GM21423 (cell line): ENCODE results near the gene ABLIM2.

ENCODE experiments used
- ATAC-seq: cut with Tn5 transposase; IDR thresholded peaks from one replicate; pipeline ENCODE4 v1.9.1; 2021; ENCODE audit warnings: mild to moderate bottlenecking, moderate library complexity; ENCODE audit not compliant: unreplicated experiment

Gene ABLIM2

GRCh38 chr4:8177552-8177951, 18.9 kb upstream of the ABLIM2 start:
- no peak for ATAC-seq

GRCh38 chr4:8176547-8177399, 18.2 kb upstream of the ABLIM2 start:
- ATAC-seq = peak; percentile 70

DNA sequence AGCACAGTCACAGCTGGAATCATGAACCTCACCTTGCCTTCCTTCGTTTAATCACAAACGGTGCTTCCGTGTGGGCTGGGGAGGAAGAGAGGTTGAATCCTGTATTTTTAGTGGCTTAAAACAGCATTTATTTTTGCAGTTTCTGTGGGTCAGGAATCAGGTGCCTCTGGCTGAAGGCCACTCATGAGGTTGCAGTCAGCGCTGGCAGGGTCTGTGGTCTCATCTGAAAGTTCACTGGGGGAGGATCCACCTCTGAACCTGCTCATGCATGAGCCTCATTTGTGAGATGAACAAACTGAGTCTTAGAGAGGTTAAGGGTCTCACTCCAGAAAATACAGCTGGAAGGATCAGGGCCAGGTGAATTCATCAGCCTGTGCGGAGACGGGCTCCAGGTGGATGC, 17.1 kb upstream of the ABLIM2 start:
- no peak for ATAC-seq

- ATAC-seq = no peak
These were observed 16.4 kb upstream of the ABLIM2 start for GRCh38 chr4:8174970-8175369.

DNA sequence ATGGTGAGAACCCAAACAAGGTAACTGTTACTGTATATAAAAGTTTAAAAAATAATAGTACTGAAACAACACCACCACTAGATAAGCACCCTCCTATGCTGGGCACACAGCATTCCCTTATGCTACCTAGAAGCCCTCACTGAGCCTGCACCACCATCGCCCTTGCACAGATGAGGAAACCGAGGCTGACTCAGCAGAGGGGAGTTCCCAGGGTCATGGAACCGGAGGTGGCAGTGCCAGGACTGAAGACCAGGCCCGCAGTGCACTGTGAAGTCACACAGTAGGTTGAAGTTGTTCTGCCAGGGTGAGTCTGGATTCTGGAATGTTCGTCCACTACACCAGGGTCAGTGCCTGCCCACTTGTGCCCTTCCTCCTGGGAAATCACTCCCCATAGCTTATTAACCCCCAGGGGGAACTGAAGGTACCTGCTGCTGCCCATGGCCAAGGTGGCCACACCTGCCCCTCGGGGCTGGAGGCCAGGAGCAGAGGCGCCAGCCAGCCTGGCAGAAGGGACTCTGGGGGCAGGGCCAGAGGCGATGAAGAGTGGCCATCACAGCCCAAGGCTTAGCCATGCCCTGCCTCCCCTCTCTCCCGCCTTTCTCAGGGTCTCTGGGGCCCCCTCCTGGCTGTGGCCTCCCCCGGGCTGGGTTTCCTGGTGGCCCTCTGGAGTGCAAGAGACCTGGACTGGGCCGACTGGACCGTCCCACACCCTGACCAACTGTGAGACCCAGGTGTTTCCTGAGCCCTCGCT, 15.1 kb upstream of the ABLIM2 start:
- no peak for ATAC-seq

- ATAC-seq = peak; percentile 44
These were observed 13.6 kb upstream of the ABLIM2 start for GRCh38 chr4:8171984-8172924.

DNA sequence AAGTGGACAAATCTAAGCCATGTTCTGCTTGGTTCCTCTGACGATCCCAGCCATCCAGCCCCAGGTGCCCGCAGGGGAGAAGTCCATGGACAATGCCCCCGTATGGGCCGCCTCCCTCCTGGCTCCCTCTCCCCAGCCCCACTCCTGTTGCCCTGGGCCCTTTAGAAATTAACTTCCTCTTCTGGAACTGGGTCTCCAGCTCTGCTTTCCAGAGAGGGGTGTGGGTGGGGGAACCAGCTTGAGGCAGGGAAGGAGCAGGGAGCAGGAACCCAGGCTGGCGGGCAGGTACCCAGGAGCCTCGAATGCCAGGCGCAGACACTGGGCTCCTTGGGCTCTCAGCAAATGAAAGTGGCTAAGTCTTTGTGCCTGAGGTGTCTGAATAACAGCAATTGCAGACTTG, 12.7 kb upstream of the ABLIM2 start:
- no peak for ATAC-seq

GRCh38 chr4:8170341-8170740, 11.7 kb upstream of the ABLIM2 start:
- no peak for ATAC-seq

DNA sequence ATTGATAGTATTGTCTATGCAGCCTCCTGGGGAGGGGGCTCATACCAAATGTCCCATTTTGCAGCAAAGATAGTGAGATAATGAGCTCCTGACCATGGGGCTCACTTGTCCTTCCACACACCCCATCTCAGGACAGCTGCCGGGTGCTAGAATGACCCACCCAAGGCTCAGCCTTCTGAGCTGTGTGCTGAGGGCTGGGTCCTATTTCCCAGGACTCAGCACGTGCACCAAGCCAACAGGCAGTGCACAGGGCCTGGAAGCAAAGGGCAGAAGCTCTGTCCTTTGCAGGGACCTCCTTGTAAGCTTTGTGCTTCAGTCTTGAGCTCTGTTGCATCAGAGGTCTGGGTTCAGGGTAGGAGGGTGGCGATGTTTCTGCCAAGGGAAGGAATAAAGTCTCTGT, 11.2 kb upstream of the ABLIM2 start:
- no peak for ATAC-seq

DNA sequence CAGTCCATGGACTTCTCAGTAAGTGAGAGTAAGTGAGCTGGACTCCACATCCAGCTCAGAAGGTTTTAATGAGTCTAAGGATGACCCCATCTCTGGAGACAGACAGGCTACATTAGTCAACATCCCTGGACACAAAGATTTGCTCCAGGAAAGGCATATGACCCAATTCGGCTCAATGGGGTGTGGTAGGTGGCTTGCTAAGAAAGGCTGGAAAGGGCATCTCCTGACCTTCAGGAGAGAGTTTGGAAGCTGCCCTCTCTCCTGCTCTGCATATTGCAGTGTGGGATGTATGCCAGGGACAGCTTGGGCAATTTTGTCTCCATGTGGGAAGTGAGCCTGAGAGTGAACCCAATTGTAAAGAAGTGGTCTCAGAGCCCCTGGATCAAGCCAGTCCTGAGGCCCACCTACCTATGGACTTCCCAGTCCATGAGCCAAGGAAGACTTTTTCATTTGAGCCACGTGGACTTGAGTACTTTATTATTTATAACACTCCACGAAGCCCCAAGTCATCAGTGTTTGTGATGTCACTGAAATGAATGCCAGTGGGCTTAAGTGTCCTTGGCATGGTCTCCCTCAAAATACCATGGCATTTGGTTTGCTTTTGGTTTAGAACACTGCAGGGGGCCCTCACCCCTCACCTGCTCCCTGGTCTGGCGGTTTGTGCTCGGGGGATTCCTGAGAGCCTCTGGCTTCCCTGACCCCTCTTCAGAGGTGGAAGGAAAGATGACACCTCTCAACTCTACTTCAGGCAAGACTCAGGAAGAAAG, 10.4 kb upstream of the ABLIM2 start:
- no peak for ATAC-seq

DNA sequence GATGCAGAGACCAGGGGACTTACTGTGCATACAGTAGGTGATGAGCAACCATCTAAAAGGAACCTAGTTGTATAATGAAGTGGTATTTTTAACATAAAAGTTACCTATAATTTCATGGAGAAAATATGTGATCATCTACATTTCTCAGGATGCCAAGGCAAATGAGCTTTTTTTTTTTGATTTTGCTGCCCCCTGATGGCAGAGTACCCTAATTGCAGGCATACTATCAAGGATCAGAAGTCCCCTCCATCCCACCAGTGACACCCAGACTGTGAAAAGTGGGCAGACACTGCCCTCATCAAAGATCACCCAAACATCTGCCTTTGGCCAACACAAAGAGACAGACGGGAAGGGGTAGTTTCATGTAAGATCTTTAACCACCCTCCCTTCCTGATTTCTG, 9.6 kb upstream of the ABLIM2 start:
- ATAC-seq = no peak

GRCh38 chr4:8167815-8168214, 9.2 kb upstream of the ABLIM2 start:
- ATAC-seq = no peak

GRCh38 chr4:8167291-8167690, 8.7 kb upstream of the ABLIM2 start:
- no peak for ATAC-seq

DNA sequence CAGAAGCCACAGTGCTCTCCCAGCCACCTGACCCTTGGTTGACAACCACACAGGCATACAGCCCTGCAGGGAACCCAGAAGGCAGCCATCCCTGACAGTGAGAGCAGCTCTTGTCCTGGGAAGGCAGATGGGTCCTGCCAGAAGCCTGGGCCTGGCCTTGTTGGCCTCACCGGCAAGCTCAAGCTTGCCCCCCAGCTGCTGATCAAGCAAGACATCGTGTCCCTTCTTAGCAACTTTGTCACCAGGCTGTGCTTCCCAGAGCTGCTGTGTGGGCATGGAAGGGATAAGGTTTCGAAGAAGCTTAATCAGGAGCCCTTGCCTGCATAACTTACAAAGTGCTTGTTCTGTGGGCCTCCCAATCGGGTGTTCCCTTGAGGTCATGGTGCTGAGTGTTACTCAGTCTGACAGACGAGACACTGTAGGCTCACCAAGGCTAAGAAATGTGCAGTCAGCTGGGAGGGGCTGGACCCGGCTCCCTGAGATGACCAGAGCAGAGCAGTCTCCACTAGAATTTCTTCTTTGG, 6.8 kb upstream of the ABLIM2 start:
- no peak for ATAC-seq

- no peak for ATAC-seq
These were observed 6.1 kb upstream of the ABLIM2 start for GRCh38 chr4:8164687-8165086.

- no peak for ATAC-seq
These were observed 5.6 kb upstream of the ABLIM2 start for GRCh38 chr4:8164194-8164565.

DNA sequence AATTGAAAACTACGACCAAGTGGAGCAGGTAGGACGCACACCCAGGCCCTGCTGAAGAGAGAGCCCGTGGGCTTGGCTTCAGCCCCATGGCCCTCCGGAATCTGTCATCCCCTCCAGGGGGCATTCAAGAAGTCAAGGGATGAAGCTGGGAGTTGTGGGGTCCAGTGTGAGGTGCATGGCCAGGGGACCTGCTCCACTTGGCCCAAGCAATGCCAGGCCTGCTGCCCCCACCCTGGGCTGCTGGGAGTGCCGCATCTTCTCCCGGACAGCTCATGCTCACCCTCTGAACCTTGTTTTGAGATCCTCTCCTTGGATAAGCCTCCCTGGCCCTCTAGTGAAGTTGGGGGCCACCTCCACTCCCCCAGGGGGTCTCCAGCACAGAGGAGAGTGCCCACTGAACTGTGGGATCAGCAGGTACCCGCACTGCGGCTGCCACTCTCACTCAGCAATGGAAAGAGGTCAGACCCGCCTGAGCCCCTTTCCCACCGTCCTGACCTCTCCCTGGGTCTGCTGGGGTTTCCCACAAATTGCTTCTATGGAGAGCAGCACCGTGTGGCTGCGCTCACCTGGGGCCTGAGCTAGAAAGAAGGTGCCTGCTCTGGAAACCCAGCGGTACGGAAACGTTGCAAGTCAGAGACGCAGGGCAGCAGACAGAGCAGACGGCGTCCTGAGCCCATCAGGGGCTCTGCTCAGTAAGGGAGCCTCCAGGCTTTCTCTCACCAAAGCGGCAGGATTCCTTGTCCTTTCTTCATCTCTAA, 5.0 kb upstream of the ABLIM2 start:
- ATAC-seq = no peak

GRCh38 chr4:8163026-8163425, 4.4 kb upstream of the ABLIM2 start:
- ATAC-seq = no peak

DNA sequence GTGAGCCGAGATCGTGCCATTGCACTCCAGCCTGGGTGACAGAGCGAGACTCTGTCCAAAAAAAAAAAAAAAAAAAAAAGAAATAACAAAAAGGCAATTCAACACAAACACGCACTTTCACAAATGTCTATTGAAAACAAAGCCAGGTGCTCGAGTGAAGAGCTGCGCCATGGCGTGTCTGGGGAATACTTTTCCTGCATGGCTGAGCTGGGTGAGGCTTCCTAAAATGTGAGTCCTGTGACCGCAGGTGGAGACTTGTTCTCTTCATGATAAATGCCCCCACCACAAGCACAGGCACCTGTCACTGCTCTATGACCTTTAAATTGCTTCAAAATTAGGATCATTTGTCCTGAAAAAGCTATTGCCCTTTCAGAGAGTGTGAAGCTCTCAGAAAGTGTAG, 4.0 kb upstream of the ABLIM2 start:
- ATAC-seq = no peak

DNA sequence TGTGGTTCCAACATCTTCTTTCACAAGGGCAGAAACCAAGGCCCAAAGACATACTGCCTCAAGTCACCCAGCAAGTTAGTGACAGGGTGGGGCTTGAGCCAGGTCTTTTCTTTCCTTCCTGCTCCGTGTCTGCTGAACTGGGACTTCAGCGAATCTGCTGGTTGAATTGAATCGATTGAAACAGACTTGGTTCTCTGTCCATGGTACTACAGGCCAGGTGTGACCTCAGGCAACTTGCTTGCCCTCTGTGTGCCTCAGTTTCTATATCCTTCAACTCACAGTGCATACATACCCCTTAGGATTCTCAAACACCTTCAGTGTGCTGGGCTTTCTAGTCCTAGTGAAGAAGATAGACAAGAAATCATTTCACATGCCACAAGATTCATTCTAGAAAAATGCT, 2.0 kb upstream of the ABLIM2 start:
- no peak for ATAC-seq
